ENCODE measurements around the gene PPP2R2D. TPM values are rescaled to one million over a fixed set of nuclear protein-coding genes. Genes with fewer than 3 reads are reported as not detected.

PPP2R2D gene
- total RNA-seq, 4 donors from 2014 or later = 39.2 to 79.0 (median 52.9) TPM

GRCh38 chr10:131888186-131888604, 12.6 kb upstream of the PPP2R2D start:
- DNase-seq = no peak
- in situ Hi-C loops (cut with MboI; ENCODE audit: low pct_ligation_motif_present in 1 of 4, low pct_unique_long_range_greater_than_20kb in 1 of 4, low sequenced_read_pairs in 3 of 4) (loop anchor here in 3 of 4 donors (5.0 to 25.0 kb wide), 3 partner anchors 134 to 1701 kb away; no protein-coding TSS in a partner anchor), intact Hi-C loops (cut with DNase I; ENCODE audit: low total_unique reads) (loop anchor here (5.0 kb wide), 3 partner anchors 134 to 254 kb away; no protein-coding TSS in a partner anchor)
- Histone ChIP-seq H3K4me1 (peaks cover 0 to 7% (median 0%) of the 10 kb centered on the region in 4 donors), H3K4me3 (no peak overlapping the region), H3K36me3 (no peaks in the 10 kb centered on the region), H3K27me3 (peaks cover 35% of the 10 kb centered on the region), H3K9me3 (no peaks in the 10 kb centered on the region), H3K27ac (no peak overlapping the region)
- 70 to 90% methylated on average over 5 to 6 of the region's 6 CpGs for WGBS, 2 donors (ENCODE audit: low coverage in 1 of 2)
- TF ChIP-seq CTCF (IDR thresholded peaks at IDR 0.05) (no peak), POLR2AphosphoS5 (IDR thresholded peaks at IDR 0.05) (no peak), POLR2A (IDR thresholded peaks at IDR 0.05) (no peak), EP300 (IDR thresholded peaks at IDR 0.05; ENCODE audit: low read depth) (no peak)

GRCh38 chr10:131889755-131890154, 11.1 kb upstream of the PPP2R2D start:
- Histone ChIP-seq H3K4me3 (no peak overlapping the region), H3K27me3 (peaks cover 41% of the 10 kb centered on the region), H3K4me1 (peaks cover 0 to 7% (median 0%) of the 10 kb centered on the region in 4 donors), H3K36me3 (no peaks in the 10 kb centered on the region), H3K9me3 (no peaks in the 10 kb centered on the region), H3K27ac (no peak overlapping the region)
- intact Hi-C loops (cut with DNase I; ENCODE audit: low total_unique reads) (loop anchor here (5.0 kb wide), 3 partner anchors 133 to 253 kb away; no protein-coding TSS in a partner anchor), in situ Hi-C loops (cut with MboI; ENCODE audit: low pct_ligation_motif_present in 1 of 4, low pct_unique_long_range_greater_than_20kb in 1 of 4, low sequenced_read_pairs in 3 of 4) (loop anchor here (5.0 to 25.0 kb wide), 4 partner anchors 133 to 1702 kb away; no protein-coding TSS in a partner anchor)
- TF ChIP-seq EP300 (IDR thresholded peaks at IDR 0.05; ENCODE audit: low read depth) (no peak), POLR2A (IDR thresholded peaks at IDR 0.05) (no peak), POLR2AphosphoS5 (IDR thresholded peaks at IDR 0.05) (no peak)
- no peak for DNase-seq
- WGBS, 2 donors (ENCODE audit: low coverage in 1 of 2) = 82% methylated on average over 9 of the region's 9 CpGs; no CpG with 5 or more reads in 1 of the 2 donors

GRCh38 chr10:131890276-131891195, 10.3 kb upstream of the PPP2R2D start:
- Histone ChIP-seq H3K27me3 (peaks cover 47% of the 10 kb centered on the region), H3K4me3 (no peak overlapping the region), H3K27ac (no peak overlapping the region), H3K36me3 (no peaks in the 10 kb centered on the region), H3K4me1 (peaks cover 0 to 3% (median 0%) of the 10 kb centered on the region in 4 donors), H3K9me3 (no peaks in the 10 kb centered on the region)
- TF ChIP-seq EP300 (IDR thresholded peaks at IDR 0.05; ENCODE audit: low read depth) = no peak
- TF ChIP-seq POLR2A (IDR thresholded peaks at IDR 0.05) = no peak
- TF ChIP-seq POLR2AphosphoS5 (IDR thresholded peaks at IDR 0.05) = no peak
- TF ChIP-seq CTCF (IDR thresholded peaks at IDR 0.05) = no peak
- 84 to 89% methylated on average over 5 to 11 of the region's 11 CpGs for WGBS, 2 donors (ENCODE audit: low coverage in 1 of 2)
- DNase-seq = no peak
- intact Hi-C loops (cut with DNase I; ENCODE audit: low total_unique reads) (no loop called here), in situ Hi-C loops (cut with MboI; ENCODE audit: low pct_ligation_motif_present in 1 of 4, low pct_unique_long_range_greater_than_20kb in 1 of 4, low sequenced_read_pairs in 3 of 4) (loop anchor here in 3 of 4 donors (10.0 to 25.0 kb wide), 3 partner anchors 134 to 1703 kb away; no protein-coding TSS in a partner anchor)

GRCh38 chr10:131891196-131891928, 9.4 kb upstream of the PPP2R2D start:
- Histone ChIP-seq H3K27me3 (peaks cover 45% of the 10 kb centered on the region), H3K4me1 (no peaks in the 10 kb centered on the region), H3K4me3 (no peak overlapping the region), H3K9me3 (no peaks in the 10 kb centered on the region), H3K36me3 (no peaks in the 10 kb centered on the region), H3K27ac (no peak overlapping the region)
- intact Hi-C loops (cut with DNase I; ENCODE audit: low total_unique reads) = no loop called here
- in situ Hi-C loops (cut with MboI; ENCODE audit: low pct_ligation_motif_present in 1 of 4, low pct_unique_long_range_greater_than_20kb in 1 of 4, low sequenced_read_pairs in 3 of 4) = loop anchor here in 3 of 4 donors (10.0 to 25.0 kb wide), 3 partner anchors 133 to 1704 kb away; no protein-coding TSS in a partner anchor
- WGBS, 2 donors (ENCODE audit: low coverage in 1 of 2) = 57% methylated on average over 17 of the region's 24 CpGs; no CpG with 5 or more reads in 1 of the 2 donors
- DNase-seq = no peak
- TF ChIP-seq POLR2AphosphoS5 (IDR thresholded peaks at IDR 0.05) = no peak
- TF ChIP-seq POLR2A (IDR thresholded peaks at IDR 0.05) = no peak
- no peak for TF ChIP-seq EP300 (IDR thresholded peaks at IDR 0.05; ENCODE audit: low read depth)
- TF ChIP-seq CTCF (IDR thresholded peaks at IDR 0.05) = no peak

Data from transverse colon (tissue), 4 donors.